Subcutaneous abdominal adipose tissue (tissue), 5 donors: ENCODE results near the gene COL4A1.

ENCODE experiments used
- H3K27ac ChIP-seq: one replicate; pipeline ENCODE4 v1.7.0; 2013; ENCODE audit warnings: low read depth, mild to moderate bottlenecking, inconsistent platforms, low read length, moderate library complexity
- H3K27me3 ChIP-seq, 5 donors: one replicate each; pipeline ENCODE4 v1.7.0; 2013; ENCODE audit warnings: low read length in 5 of 5, inconsistent platforms in 1 of 5; ENCODE audit not compliant: control insufficient read depth in 5 of 5, insufficient read depth in 4 of 5
- H3K36me3 ChIP-seq, 5 donors: one replicate each; pipeline ENCODE4 v1.7.0; 2013; ENCODE audit warnings: low read length in 5 of 5; ENCODE audit not compliant: control insufficient read depth in 5 of 5, insufficient read depth in 5 of 5
- H3K4me1 ChIP-seq, 5 donors: one replicate each; pipeline ENCODE4 v1.7.0; 2013; ENCODE audit warnings: low read length in 5 of 5, mild to moderate bottlenecking in 3 of 5, moderate library complexity in 1 of 5; ENCODE audit not compliant: control insufficient read depth in 5 of 5, insufficient read depth in 5 of 5
- H3K4me3 ChIP-seq, 5 donors: one replicate each; pipeline ENCODE4 v1.7.0; 2013; ENCODE audit warnings: low read length in 5 of 5, low read depth in 1 of 5
- H3K9ac ChIP-seq, 5 donors: one replicate each; pipeline ENCODE4 v1.7.0; 2013; ENCODE audit warnings: low read length in 5 of 5, mild to moderate bottlenecking in 4 of 5, moderate library complexity in 3 of 5
- H3K9me3 ChIP-seq, 5 donors: one replicate each; pipeline ENCODE4 v1.7.0; 2013; ENCODE audit warnings: low read length in 5 of 5; ENCODE audit not compliant: control insufficient read depth in 5 of 5
- donor health status: healthy.
- donor health status: healthy.
- donor health status: healthy.
- donor health status: healthy.
- donor health status: healthy.

Gene COL4A1

DNA sequence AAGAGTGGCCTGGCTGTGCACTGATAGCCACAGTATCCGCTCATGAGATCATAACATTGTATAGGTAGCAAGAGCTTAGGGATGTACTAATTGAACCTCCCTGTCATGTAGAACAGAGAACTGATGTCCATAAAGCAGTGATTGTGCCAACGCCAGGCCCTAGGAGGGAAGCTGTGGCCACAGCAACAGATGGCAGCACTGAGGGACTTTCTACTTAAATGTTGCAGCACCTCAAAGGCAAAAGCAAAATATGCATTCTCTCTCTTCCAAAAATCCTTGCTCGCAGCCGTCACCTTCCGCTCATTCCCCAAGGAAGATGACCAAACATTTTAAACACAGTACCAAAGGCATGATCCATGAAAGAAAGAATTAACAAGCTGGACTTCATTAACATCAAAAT is 32.3 kb downstream of the COL4A1 start:
- Histone ChIP-seq H3K27me3 (no peaks in the 10 kb centered on the region), H3K4me3 (no peak overlapping the region), H3K36me3 (peaks cover 4 to 14% (median 10%) of the 10 kb centered on the region in 5 donors), H3K9me3 (no peaks in the 10 kb centered on the region), H3K9ac (peak overlapping the region in 1 of 5 donors; percentile 57), H3K27ac (peak overlapping the region; percentile 82), H3K4me1 (peaks cover 11 to 79% (median 73%) of the 10 kb centered on the region in 5 donors)

DNA sequence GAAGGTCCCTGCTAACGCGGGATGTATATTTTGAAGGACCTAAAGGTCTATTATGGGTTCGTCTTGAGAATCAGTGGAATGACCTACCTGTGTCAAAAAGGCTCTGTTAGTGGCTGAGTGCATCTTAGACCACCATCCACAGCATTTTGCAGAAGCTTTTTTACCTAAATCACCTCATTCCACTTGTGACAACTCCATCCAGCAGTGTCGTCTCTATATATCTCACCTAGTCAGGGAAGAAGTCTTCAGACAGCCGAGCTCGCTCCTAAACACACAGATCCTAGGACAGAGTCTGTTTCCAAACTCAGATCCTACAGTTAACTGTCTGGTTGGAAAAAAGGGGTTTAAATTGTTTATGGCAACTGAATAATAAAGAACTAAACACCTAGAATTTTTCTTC is 33.7 kb downstream of the COL4A1 start:
- Histone ChIP-seq H3K9ac (peak overlapping the region in 1 of 5 donors; percentile 25), H3K36me3 (peaks cover 4 to 23% (median 17%) of the 10 kb centered on the region in 5 donors), H3K27me3 (no peaks in the 10 kb centered on the region), H3K4me3 (no peak overlapping the region), H3K4me1 (peaks cover 11 to 77% (median 68%) of the 10 kb centered on the region in 5 donors), H3K9me3 (no peaks in the 10 kb centered on the region), H3K27ac (peak overlapping the region; percentile 82)

DNA sequence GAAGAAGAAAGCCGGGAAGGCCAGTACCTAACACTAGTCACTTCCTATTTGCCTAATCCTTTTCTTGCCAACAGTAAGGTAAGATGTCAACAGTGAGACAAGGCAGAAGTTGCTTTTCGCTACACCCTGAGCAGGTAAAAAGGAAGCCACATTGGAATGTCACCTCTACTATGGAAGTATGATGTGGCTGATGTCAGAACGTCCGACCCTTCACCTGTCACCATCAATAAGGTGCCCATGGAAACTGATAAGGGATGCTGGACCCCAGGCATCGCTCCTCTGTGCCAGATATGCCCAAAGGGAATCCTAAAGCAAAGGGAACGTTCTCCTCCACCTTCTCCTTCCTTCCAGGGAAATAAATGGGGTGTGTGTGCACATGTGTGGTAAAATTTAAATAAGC is 34.3 kb downstream of the COL4A1 start:
- Histone ChIP-seq H3K27ac (peak overlapping the region; percentile 82), H3K4me1 (peaks cover 10 to 77% (median 66%) of the 10 kb centered on the region in 5 donors), H3K9ac (peak overlapping the region in 1 of 5 donors; percentile 25), H3K4me3 (no peak overlapping the region), H3K9me3 (no peaks in the 10 kb centered on the region), H3K36me3 (peaks cover 4 to 23% (median 17%) of the 10 kb centered on the region in 5 donors), H3K27me3 (no peaks in the 10 kb centered on the region)

GRCh38 chr13:110272227-110272626 is 34.7 kb downstream of the COL4A1 start:
- Histone ChIP-seq H3K4me3 (no peak overlapping the region), H3K27ac (peak overlapping the region; percentile 82), H3K27me3 (no peaks in the 10 kb centered on the region), H3K4me1 (peaks cover 7 to 76% (median 65%) of the 10 kb centered on the region in 5 donors), H3K36me3 (peaks cover 4 to 23% (median 17%) of the 10 kb centered on the region in 5 donors), H3K9ac (peak overlapping the region in 1 of 5 donors; percentile 27), H3K9me3 (no peaks in the 10 kb centered on the region)

- H3K4me1 ChIP-seq = peaks cover 6 to 76% (median 65%) of the 10 kb centered on the region in 5 donors
- H3K9me3 ChIP-seq = no peaks in the 10 kb centered on the region
- H3K4me3 ChIP-seq = no peak overlapping the region
- peaks cover 4 to 23% (median 17%) of the 10 kb centered on the region in 5 donors for H3K36me3 ChIP-seq
- peak overlapping the region in 2 of 5 donors; percentile 8 to 34 for H3K9ac ChIP-seq
- peak overlapping the region; percentile 82 for H3K27ac ChIP-seq
- H3K27me3 ChIP-seq = no peaks in the 10 kb centered on the region
Measured at GRCh38 chr13:110271313-110271712, 35.6 kb downstream of the COL4A1 start.

DNA sequence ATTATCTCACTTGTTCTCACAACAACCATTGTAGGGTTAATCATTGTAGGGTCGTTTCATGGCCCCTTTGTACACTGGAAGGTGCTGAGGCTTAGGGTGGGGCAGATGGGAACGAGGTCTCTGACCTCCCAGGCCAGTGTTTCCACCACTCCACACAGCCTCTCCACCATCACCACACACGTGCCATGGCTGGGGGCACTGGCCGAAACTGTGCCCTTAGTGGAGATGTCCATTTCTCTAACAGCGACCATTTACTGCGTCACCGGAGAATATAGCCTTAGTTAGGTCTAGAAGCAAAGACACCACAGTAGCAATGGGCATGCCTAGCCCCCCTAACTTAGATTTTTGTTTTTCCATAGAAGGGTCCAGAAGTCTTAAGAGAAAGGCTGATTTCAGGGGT is 36.5 kb downstream of the COL4A1 start:
- Histone ChIP-seq H3K4me1 (peaks cover 7 to 76% (median 65%) of the 10 kb centered on the region in 5 donors), H3K27ac (peak overlapping the region; percentile 82), H3K9me3 (no peaks in the 10 kb centered on the region)

DNA sequence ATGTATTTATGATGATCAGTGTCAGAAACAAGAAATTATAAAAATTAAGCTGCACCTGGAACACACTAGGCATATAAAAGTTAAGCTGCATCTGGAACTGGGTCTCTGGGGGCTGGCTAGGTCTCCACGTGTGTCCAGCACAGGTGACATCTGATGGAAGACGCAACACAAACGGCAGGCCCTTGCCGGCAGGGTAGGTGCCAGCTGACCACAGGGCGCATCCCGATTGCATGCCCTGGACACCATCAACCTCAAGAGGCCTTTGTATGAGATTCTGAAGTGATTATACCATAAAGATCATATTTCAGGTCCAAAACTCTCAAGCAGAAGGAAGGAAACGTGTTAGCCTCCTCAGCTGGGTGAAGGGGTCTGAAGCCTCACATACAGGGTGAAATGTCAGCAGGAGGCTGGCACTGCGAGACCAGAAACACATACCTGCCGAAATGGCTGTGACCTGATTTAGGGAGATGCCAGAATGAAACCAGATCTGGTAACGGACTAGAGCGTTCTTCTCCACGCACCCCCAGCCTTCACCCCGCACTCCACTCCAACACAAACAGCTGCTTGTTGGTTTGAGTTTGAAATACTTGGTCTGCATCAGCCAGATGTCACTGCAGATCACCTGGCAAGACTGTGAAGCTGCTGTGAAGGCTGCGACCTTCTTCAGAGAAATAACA is 37.3 kb downstream of the COL4A1 start:
- Histone ChIP-seq H3K9ac (no peak overlapping the region), H3K27me3 (no peaks in the 10 kb centered on the region), H3K4me1 (peaks cover 11 to 76% (median 67%) of the 10 kb centered on the region in 5 donors), H3K27ac (peak overlapping the region; percentile 4), H3K9me3 (no peaks in the 10 kb centered on the region), H3K4me3 (no peak overlapping the region), H3K36me3 (peaks cover 4 to 31% (median 17%) of the 10 kb centered on the region in 5 donors)

More for the DNA sequence above, 36.5 kb downstream of the COL4A1 start:
- H3K4me3 ChIP-seq = no peak overlapping the region
- H3K27me3 ChIP-seq = no peaks in the 10 kb centered on the region
- peak overlapping the region in 1 of 5 donors; percentile 10 for H3K9ac ChIP-seq
- peaks cover 4 to 25% (median 17%) of the 10 kb centered on the region in 5 donors for H3K36me3 ChIP-seq

DNA sequence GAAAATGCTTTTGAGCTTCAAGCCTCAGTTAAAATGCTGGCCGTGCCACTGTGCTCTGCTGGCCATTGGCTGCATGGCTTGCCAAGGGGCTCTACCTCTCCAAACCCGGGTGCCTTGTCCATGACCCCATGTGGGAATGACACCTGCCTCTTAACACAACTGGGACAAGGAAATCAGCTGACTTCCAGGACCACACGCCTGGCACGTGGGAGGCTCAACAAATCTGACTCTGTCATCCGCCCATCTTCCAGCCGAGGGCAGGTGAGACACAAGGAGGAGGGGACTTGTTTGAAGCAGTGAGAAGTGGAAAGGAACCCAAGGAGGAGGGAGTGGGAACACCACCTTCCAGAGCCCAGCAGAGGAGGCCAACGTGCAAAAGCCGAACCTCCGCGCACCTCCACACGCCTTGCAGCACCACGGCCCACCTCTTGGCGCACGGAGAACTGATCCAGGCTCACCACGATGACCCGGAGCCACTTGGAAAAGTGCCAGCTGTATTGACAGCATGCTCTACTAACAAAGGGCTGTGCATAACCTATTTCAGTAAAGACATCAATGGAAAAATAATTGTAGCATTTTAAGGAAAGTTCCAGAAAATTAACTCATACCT is 38.3 kb downstream of the COL4A1 start:
- Histone ChIP-seq H3K36me3 (peaks cover 4 to 32% (median 17%) of the 10 kb centered on the region in 5 donors), H3K4me3 (no peak overlapping the region), H3K27ac (peak overlapping the region; percentile 56), H3K9me3 (no peaks in the 10 kb centered on the region), H3K9ac (no peak overlapping the region), H3K27me3 (no peaks in the 10 kb centered on the region), H3K4me1 (peaks cover 15 to 76% (median 71%) of the 10 kb centered on the region in 5 donors)

DNA sequence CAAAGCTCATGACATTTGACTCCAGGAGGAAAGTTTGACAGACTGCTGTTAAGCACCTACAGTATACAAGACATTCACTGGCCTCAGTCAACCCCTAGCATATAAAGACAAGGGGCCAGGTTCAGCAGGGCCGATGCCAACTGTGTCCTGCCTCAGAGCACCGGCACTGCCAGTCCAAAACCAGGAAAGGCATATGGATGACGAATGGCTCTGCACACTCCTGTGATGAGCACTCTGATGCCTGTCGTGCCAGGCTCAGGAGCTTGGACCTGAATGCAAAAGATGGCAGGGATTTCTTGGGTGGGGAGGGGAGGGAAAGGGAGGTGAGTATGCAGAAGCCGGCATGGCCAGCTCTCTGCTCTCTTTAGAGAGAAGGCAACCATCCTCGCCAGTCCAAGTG is 38.9 kb downstream of the COL4A1 start:
- H3K9ac ChIP-seq = no peak overlapping the region
- peaks cover 2 to 29% (median 15%) of the 10 kb centered on the region in 5 donors for H3K36me3 ChIP-seq
- no peaks in the 10 kb centered on the region for H3K27me3 ChIP-seq
- H3K9me3 ChIP-seq = no peaks in the 10 kb centered on the region
- H3K27ac ChIP-seq = peak overlapping the region; percentile 56
- H3K4me3 ChIP-seq = no peak overlapping the region
- peaks cover 15 to 78% (median 76%) of the 10 kb centered on the region in 5 donors for H3K4me1 ChIP-seq

DNA sequence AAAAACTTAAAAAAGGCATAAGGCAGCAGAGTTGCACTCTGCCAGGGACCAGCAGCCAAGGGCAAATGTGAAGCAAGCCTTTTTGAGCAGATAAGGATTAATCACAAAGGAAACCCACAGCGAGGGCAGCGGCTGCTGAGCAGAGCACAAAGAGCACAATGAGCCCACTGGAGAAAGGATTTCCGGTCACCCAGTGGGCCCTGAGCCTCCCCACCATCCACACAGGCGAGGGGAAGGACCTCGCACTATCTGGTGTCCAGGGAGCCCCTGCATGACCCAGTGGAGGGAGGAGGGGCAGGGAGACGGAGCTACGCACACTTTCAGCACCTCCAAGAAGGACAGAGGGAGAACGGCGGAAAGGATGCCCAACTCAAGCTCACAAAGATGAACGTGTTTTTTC is 40.0 kb downstream of the COL4A1 start:
- H3K36me3 ChIP-seq = peaks cover 0 to 20% (median 10%) of the 10 kb centered on the region in 5 donors
- no peaks in the 10 kb centered on the region for H3K9me3 ChIP-seq
- no peak overlapping the region for H3K4me3 ChIP-seq
- H3K27me3 ChIP-seq = no peaks in the 10 kb centered on the region
- H3K9ac ChIP-seq = no peak overlapping the region
- peaks cover 19 to 89% (median 86%) of the 10 kb centered on the region in 5 donors for H3K4me1 ChIP-seq
- peak overlapping the region; percentile 78 for H3K27ac ChIP-seq
